ENCODE results near the gene RIBC1.
"Not testable (repeated sequence)": the region's sequence is repeated elsewhere in the genome, so short reads cannot be mapped to it uniquely, and the experiment has no call there.

RIBC1 gene

GRCh38 chrX:53422861-53423306 lies at the start of gene RIBC1:
RIBC1 (plus strand) TSS chrX:53422873; CDS start chrX:53426277, 3,404 bp downstream.
- DNase-seq (ENCODE audit: low read depth): no peak

GRCh38 chrX:53373307-53373706 lies 49.4 kb upstream of the RIBC1 start:
- DNase-seq (ENCODE audit: low read depth): no peak

DNA sequence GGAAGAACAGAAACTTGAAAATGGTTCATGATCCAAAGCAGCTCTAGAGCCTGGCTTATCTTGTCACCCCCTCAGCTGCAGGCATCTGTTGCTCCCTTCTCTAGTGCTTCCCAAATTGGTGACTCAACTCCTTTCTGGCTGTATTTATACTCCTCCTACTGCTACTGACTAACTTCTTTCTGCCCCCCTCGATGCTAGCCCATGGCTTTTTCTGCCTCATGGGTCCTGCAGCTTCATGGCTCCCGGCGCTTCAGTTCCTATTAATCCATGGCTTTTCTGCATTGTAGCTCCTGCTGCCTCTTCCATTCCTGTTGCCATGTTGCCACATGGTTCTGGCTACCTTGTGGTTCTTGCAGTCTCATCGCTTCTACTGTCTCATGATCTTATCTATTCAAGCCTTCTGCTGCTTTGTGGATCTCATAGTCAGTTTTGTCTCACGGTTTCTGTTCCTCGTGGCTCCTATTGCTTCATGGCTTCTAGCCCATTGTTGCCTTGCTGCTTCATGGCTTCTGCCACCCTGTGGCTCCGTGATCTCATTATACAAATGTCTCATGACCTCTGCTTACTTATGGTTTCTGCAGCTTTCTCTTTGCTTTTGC lies 48.4 kb upstream of the RIBC1 start:
- DNase-seq (ENCODE audit: low read depth): no peak

- DNase-seq (ENCODE audit: low read depth): no peak
Measured at GRCh38 chrX:53374923-53375322, 47.8 kb upstream of the RIBC1 start.

- DNase-seq (ENCODE audit: low read depth): no peak
Measured at GRCh38 chrX:53376888-53377287, 45.8 kb upstream of the RIBC1 start.

DNA sequence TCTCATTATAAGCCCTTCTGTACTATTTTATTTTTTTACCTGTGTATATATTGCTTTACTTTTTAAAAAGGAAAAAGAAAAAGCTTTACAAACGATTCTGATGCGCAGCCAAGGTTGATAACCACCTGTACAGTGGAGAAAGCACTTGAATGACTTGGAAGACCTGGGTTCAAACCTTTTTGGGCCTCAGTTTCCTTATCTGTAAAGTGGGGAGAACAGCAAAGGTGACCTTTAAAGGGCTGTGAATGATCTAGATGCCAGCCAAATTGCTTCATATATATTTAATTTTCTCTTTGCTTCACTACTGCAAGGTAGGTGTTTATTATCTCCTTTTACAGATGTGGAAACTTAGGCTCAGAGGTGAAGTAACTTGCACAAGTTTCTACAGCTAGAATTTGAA lies 45.2 kb upstream of the RIBC1 start:
- no peak for DNase-seq (ENCODE audit: low read depth)

DNA sequence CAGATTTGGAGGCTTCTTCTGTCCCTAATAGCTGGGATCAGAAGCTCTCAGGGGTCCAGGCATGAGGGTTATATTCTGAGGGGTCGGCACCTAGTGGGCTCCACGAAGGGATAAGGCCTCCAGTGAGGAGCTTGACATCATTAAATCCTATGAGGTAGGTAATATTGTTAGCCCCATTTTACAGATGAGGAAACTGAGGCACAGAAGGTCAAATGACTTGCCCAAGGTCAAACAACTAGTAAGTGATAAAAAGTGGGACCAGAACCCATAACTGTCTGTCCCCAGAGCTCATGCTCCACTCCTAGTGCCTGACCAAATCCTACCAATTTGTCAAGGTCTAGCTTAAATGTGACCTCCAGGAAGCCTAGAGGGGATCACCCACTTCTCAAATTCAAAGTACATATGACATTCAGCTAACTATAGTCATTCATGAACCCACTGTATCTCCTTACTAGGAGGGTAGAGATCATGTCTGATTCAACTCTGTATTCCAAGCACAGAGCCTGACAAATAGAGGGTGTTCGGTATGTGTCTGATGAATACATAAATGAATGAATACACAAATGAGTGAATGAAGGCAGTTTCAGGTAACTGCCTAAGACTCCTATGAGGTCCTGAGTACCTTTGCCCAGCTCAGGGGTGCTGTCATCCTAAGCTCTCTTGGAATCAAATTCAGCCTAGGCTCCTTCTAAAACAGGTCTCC lies 43.5 kb upstream of the RIBC1 start:
- no peak for DNase-seq (ENCODE audit: low read depth)

DNA sequence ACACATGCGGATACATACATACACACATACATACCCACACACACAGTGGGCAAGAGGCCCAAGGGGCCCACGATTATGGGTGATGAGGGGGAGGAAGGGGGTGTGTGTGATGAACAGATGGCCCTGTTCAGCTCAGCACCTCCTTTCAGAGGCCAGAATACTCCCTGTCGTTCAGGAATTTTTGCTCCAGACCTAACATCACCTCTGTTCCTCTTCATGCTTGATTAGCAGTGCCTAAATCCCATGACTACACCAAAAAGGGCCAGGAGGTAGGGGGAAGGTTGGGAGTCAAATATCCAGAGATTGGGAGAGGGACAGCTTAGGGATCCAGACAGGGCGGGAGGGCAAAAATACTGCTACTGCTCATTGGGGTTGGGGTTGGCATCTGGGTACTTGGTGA lies 42.9 kb upstream of the RIBC1 start:
- no peak for DNase-seq (ENCODE audit: low read depth)

DNA sequence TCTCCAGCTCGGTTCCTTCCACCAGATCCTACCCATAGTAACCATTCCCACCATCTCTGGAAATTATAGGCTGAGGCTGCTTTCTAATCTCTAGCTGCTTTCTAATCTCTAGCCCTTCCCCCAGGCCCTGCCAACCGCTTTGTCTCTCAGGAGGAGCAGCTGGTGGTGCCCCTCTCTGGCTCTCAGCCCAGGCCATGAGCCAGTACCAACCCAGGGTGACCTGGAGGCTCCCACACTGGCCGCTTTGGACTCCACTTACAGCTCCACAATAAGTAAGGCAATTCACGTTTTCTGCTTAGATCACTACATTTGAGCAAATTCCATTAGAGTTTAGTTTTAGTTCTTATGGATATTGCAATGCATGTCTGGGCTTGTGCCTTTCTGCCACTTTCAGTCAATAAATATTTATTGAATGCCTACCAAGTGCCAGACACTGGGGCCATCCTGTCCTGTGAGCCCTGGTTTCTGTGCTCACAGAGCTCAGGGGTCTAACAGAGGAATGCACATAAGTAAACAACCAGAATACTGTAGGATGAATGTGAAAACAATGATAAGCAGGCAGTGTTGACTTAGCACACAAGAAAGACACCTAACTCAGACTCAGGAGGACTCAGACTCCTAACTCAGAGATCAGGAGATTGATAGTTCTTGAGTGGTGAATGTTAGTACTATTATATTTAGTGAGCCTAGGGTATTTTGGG lies 39.1 kb upstream of the RIBC1 start:
- no peak for DNase-seq (ENCODE audit: low read depth)

- DNase-seq (ENCODE audit: low read depth): no peak
Measured at GRCh38 chrX:53395605-53396298, 26.9 kb upstream of the RIBC1 start.

DNA sequence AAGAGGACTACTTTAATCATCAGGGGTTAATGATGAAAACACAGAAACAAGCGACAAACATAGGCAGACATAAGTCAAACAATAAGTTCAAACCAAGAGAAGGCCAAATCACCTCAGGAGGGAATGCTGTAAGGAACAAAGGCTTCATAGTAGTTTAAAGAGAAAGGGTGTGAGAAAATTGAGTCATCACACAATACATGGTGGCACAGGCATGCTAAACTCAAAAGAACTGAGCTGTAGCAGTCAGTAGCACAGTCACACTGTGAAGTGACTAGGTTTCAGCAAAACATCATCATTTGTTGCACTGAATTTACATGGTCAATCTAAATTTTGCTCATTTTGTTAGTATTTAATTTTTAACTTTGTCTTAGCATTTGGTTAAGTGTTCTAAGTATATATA lies 24.5 kb upstream of the RIBC1 start:
- no peak for DNase-seq (ENCODE audit: low read depth)

GRCh38 chrX:53403535-53403934 lies 19.1 kb upstream of the RIBC1 start:
- DNase-seq (ENCODE audit: low read depth): no peak

DNA sequence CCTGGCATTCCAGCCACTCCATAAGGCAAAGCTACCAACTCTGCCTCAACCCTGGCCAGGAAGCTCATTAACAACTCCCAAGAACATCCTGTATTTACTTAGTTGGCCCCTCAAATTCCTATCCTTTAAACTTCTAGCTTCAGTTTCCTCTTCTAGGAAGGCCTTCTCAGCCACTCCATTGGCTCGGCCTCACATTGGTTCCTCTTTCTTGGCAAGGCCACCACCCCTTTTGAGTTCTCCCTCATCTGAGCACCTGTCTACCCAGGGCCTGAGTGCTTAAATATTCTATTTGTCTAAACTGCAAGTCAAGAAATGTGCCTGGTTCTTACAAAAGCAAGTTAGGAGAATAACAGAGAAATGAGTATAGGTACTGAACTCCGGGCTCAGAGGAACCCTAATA lies 10.2 kb upstream of the RIBC1 start:
- no peak for DNase-seq (ENCODE audit: low read depth)

GRCh38 chrX:53420351-53420750 lies 2.3 kb upstream of the RIBC1 start:
- not testable (repeated sequence) for DNase-seq (ENCODE audit: low read depth)

- no peak for DNase-seq (ENCODE audit: low read depth)
Measured at GRCh38 chrX:53421125-53421524, 1.5 kb upstream of the RIBC1 start.

GRCh38 chrX:53421772-53422085 lies 944 bp upstream of the RIBC1 start:
- no peak for DNase-seq (ENCODE audit: low read depth)

DNA sequence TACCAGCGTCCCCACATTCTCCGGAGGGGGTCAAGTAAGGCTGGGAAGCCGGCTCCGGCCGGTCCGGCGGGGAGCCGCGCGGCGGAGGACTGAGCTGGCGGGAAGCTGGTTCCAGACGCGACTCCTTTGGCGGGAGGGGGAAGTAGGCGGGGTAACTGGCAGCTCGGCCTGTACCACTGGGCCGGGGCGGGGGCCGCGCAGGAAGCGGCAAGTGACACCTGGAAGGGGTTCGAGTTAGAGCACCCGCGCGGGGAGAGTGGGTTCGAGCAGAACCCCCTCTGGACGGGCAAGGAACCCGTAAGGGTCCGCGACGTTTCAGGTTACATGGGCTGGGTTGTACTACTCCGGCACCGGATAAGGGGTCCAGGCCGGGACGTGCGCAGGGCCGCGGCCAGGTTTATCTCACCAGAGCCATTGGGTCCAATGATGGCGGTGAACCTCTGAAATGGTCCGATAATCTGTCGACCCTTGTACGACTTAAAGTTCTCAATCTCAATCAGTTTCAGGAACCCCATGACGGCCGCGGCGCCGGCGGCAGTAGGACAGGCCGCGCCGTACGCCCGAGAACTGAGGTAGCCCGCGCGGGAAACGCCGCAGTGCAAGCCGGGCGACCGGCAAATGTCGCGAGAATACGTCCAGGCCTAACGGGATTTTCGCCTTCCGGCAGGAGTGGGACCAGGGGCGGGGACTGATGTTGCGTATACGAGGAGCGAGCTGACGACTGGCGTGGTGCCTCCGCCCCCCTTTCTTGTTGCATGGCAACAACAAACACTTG lies 400 bp upstream of the RIBC1 start, which contains the start of gene SMC1A:
TSS of gene SMC1A (minus strand) at position 569 of the 775 bp plus-strand sequence. CDS start at position 515, 54 bp downstream.
- DNase-seq (ENCODE audit: low read depth): peak; percentile 97

DNA sequence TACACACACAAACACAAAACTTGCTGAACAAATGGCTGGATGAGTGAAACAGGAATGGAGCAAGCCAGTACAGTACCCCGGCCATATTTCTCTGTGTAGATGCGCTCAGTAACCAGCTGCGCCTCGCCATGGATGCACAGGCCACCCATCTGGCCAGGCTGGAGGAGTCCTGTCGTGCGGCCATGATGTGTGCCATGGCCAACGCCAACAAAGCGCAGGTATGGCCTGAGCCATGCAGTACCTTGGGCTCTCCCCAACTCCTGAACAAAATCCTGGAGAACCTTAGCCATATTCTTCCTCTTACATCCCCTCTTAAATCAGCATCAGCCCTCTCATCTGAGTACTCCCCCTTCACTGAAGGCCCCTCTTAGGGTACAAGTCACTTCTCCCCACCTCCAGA lies 7.1 kb downstream of the RIBC1 start:
- no peak for DNase-seq (ENCODE audit: low read depth)

- DNase-seq (ENCODE audit: low read depth): no peak
Measured at GRCh38 chrX:53430231-53430630, 7.6 kb downstream of the RIBC1 start.

- DNase-seq (ENCODE audit: low read depth): peak; percentile 74
Measured at GRCh38 chrX:53433651-53434639, 11.3 kb downstream of the RIBC1 start, which contains the start of gene HSD17B10. HSD17B10 (minus strand) TSS chrX:53434370; CDS start chrX:53434345, 25 bp downstream.

DNA sequence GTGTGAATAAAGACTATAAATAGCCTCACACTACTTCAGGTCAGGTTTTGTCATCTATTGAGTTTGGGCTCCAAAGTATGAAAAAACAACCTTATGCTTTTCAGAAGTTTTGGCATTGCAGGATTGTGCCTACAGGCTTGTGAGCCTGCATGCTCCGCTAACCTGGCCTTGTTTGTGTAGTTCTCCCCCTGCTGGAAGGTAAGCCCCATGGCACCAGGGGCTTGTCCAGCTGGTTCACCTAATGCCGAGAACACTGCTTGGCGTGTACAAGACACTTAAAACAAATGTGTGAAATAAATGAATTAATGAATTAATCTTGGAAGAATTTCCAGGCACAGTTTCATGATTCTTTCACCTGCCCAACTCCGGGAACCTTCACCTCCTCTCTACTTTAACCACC lies 13.3 kb downstream of the RIBC1 start:
- DNase-seq (ENCODE audit: low read depth): peak; percentile 48

All from fibroblast of gingiva (primary cell).